NCI-H2227 treated with DMSO at 0.1 percent for 48 hours (cell line): Measurements from ENCODE around the gene MORC3.
"Not testable (repeated sequence)": the region's sequence is repeated elsewhere in the genome, so short reads cannot be mapped to it uniquely, and the experiment has no call there.

ENCODE experiments used
- DNase-seq: peaks from one replicate; lab custom pipeline; 2025; lab: John Stamatoyannopoulos, UW

Gene MORC3

DNA sequence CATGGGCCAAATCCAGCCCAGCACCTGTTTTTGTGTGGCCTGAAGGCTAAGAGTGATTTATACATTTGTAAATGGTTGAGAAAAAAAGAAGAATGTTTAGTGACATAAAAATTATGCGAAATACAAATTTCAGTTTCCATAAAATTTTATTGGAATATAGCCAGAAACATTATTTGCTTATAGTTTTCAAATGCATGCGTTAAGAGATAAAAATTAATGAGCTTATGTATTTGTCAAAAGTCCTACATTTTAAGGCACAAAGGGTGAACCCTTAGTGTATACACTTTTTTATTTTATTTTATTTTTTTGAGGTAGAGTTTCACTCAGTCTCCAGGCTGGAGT, 2.1 kb downstream of the MORC3 start:
- DNase-seq = no peak

DNA sequence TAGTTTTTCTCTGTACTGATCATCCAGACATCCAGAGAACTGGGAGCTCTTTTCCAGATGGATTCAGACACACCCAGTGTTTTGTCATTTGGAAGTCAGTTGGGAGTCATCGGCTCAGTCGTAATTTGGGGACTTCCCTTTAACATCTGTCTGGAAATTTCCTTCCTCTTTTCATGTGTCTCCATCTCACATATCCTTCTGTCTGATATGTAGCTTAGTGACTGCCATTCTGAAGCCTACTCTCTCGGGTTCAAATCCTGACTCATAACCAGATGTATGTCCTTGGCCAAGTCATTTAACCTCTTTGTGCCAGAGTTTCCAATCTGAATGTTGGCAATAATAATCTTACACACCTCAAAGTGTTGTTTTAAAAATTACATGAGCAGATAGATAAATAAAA, 3.0 kb downstream of the MORC3 start:
- DNase-seq = no peak

DNA sequence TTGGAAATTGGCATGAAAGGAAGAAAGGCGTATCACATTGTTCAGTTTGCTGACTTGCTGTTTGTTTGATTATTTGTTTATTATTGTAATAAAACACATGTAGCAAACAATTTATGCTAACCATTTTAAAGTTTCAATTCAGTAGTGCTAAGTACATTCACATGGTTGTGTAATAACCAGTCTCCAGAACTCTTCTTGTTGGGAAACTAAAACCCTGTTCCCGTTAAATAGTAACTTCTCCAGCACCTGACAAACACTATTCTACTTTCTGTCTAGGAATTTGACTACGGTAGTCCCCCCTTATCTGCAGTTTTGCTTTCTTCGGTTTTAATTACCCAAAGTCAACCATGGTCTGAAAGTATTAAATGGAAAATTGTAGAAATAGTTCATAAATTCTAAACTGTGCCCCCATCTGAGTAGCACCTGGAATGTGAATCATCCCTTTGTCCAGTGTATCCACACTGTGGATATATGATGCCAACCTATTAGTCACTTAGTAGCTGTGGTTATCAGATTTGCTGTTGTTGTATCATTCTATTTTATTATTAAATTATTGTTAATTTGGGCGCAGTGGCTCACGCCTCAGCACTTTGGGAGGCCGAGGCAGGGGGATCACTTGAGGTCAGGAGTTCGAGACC, 5.5 kb downstream of the MORC3 start:
- DNase-seq = no peak

DNA sequence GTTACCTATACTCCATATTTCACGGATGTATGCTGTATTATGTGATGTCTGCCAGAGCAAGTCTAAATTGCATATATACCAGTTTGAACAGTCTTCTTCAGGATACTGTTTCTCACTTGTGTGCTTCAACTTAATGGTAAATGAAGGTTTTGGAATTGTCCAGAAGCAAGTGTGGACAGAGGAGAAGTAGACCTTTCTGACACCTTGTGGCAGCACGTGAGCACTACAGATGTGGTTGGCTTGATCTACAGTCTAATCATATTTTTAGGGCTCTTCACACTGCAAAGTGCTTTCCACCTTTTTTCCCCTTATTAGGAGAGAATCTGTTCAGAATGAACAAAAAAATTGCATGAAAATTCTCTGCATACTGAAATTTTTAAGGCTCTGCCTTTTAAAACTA, 10.9 kb downstream of the MORC3 start:
- DNase-seq = peak; percentile 33

DNA sequence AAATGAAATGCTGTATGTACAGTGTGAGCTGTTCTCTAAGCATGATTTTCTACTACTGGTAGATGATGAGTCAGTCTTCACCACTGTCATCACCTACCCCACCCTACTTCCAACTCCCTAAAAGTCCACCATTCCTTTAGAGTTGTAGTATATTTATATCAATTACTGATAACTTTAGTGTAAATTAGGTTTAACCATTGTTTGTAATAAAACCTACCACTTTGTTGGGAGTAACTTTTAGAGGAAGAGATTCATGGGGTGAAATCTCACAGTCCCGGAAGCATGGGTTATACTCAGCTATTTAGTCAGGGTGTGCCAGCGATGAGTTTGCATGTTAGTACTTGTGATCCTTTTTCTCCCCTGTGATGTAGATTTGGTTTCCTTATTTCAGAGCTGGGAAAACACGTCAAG, 17.1 kb downstream of the MORC3 start:
- no peak for DNase-seq

DNA sequence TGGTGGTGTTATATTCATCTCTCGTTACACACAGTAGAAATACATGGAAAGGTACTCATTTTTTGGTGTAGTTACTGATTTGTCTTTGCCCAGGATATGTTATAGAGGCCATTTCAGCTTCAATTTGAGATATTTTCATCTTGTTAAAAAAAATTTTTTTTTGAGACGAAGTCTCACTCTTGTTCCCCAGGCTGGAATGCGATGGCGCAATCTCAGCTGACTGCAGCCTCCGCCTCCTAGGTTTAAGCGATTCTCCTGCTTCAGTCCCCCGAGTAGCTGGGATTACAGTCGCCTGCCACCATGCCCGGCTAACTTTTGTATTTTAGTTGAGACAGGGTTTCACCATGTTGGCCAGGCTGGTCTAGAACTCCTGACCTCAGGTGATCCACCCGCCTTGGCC, 19.0 kb downstream of the MORC3 start:
- DNase-seq = no peak

DNA sequence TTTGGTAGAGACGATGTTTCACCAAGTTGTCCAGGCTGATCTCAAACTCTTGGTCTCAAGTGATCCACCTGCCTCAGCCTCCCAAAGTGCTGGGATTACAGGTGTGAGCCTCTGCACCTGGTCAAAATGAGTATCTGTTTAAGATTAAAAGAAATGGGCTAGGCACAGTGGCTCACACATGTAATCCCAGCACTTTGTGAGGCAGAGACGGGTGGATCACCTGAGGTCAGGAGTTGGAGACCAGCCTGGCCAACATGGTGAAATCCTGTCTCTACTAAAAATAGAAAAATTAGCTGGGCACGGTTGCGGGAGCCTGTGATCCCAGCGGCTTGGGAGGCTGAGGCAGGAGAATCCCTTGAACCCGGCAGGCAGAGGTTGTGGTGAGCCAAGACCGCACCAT, 22.6 kb downstream of the MORC3 start:
- DNase-seq = not testable (repeated sequence)

DNA sequence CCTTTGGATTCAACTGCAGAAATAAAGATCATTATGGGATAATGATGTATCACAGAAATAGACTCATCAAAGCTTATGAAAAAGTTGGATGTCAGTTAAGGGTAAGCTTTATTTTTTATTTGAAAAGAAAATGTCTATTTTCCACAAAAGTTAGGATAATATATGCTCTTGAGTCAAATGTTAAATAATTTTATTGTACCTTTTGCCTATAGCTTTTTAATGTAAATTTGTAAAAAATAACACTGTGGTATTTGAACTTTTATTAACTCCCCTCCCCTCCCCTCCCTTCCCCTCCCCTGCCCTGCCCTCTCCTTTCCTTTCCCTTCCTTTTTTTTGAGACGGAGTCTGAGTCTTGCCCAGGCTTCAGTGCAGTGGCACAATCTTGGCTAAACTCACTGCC, 24.9 kb downstream of the MORC3 start:
- DNase-seq = no peak

DNA sequence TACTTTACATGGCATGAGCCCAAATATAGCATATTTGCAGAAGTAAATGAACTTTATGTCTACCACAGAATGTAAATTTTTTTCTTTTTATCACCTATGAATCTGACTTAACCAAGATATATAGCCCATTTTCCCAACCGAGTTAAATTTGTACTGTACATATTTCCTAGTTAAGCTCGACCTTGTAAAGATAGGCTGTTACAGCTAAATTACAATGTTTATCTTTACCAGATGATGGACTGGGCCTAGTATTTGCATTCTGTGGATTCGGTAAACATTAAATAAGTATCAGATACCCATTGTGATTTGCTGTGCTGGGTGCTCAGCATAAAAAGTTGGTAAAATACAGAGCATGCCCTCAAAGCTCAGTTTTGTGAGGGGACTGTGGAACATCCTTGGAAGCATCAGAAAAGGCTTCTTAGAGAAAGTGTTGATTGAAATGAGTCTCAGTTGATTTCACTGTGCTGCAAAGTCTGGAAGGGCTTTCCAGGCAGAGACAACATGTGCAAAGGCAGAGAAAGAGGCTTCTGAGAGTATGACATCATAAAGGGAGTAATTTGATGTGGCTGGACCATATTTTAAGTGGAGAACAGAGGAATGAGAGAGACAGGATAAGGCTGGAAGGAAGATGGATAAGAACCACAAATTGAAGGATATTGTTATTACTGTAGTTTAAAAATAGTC, 27.4 kb downstream of the MORC3 start:
- no peak for DNase-seq

DNA sequence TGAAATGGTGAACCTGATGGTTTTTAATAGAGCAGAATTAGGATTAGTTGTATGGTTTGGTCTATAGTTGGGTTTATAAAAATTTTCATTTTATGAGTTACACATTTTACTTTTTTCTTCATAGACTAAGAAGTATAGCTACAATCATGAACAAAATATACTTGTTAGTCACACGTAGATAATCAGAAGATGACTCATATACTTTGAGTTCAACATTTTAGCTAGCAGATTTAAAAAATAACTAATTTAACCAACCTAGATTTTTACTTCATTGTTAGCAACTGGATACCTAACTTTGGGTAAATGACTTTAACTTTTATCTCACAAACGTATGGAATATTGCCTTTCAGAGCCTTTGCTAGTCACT, 27.9 kb downstream of the MORC3 start:
- DNase-seq = no peak

DNA sequence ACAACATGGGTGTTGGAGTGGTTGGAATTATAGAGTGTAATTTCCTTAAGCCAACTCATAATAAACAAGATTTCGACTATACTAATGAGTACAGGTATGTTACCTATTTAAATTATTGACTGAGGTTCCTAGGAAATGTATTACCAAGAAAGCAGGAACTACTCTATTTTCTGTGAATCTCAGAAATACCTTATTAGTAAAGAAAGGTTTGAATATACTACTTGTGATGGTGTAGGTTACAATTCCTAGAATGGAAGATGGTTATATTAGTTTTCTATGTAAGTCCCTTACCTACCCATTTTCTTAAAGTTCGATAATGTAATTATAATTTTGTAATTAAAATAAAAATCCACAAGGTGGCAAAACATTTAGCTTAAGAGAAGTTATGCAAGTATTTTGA, 29.3 kb downstream of the MORC3 start:
- DNase-seq = no peak

DNA sequence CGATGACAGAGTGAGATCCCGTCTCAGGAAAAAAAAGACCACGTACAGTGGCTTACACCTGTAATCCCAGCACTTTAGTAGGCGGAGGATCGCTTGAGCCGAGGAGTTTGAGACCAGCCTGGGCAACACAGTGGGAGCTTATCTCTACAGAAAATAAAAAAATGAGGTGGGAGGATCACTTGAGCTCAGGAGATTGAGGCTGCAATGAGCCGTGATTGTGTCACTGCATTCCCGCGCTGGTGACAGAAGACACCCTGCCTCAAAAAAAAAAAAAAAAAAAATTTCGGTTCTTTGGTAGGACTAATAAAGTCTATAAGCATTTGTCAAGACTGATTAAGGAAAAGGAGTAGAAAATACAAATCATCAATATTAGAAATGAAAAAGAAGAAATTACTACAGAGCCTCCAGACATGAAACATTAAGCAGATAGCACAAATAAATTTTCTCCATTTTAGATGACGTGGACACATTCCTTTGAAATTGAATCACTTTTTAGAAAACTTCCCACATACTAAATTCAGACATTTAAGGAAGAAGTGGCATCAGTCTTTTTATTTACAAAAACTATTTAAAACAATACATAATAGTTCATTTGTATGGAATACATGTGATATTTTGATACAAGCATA, 30.4 kb downstream of the MORC3 start:
- DNase-seq = no peak

DNA sequence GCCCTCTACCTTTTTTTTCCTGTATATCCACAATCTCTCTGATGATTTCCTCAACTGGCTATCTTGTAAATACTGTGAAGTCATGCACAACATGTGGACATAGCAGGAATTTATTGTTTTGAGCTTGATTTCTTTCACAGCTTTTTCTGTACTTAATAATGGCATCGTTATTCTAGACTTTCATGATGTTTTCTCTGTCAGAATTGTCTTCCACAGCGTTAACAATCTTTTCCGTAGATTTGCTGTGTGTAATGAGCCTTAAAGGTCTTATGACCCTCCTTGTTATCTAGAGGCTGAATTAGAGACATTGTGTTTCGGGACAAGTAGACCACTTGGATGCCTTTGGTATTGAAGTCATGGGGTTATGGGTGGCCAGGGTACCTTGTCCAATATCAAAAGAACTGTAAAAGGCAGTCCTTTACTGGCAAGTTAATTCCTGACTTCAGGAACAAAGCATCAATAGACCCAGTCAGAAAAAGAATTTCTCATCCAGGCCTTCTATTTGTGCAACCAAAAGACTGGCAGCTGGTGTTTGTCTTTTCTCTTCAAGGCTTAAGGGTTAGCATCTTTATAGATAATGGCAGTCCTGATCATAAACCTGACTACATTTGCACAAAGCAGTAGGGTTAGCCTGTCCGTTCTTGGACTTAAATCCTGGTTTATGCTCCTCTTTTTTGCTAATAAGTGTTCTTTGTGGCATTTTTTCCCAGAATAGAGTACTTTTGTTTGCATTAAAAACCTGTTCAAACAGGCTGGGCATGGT, 35.1 kb downstream of the MORC3 start:
- DNase-seq = no peak

DNA sequence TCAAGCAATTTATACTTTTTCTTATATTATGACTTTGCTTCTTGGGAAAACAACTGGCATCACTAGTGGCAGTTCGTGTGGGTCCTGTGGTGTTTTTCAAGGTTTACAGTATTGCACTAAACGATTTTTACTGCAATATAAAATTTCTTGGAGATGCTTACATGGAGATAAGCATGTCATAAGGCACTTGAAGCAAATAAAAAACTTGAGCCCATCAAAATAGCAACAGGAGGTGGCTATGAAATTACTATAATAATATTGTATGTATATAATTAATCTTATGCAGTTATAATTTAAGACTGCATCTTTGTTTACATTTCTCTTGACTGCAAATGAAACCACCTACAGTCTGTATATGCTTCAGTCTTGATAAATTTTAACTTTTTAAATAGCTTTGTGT, 35.9 kb downstream of the MORC3 start:
- no peak for DNase-seq

DNA sequence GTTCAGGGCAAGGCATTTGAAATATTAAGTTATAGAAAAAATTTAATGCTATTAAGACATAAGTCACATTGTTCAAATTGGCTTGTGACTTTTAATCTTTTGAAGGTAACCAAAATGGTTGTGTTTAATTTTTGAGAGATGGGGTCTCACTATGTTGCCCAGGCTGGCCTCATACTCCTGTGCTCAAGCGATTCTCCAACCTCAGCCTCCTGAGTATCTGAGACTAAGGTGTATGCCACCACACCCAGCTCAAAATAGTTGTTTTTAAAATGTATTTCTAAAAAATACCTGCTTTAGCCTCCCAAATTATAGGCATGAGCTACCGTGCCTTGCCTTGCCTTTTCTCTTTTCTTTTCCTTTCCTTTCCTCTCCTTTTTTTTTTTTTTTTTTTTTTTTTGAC, 39.2 kb downstream of the MORC3 start:
- DNase-seq = no peak

DNA sequence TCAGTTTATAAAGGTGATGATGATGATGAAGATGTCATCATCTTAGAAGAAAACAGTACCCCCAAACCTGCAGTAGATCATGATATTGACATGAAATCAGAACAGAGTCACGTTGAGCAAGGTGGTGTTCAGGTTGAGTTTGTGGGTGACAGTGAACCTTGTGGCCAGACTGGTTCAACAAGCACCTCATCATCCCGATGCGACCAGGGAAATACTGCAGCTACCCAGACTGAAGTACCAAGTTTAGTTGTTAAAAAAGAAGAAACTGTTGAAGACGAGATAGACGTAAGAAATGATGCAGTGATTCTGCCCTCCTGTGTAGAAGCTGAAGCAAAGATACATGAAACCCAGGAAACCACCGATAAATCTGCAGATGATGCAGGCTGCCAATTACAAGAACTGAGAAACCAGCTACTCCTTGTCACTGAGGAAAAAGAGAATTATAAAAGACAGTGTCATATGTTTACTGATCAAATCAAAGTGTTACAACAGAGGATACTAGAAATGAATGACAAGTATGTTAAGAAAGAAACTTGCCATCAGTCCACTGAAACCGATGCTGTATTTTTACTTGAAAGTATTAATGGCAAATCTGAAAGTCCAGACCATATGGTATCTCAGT, 49.2 kb downstream of the MORC3 start:
- DNase-seq = no peak

DNA sequence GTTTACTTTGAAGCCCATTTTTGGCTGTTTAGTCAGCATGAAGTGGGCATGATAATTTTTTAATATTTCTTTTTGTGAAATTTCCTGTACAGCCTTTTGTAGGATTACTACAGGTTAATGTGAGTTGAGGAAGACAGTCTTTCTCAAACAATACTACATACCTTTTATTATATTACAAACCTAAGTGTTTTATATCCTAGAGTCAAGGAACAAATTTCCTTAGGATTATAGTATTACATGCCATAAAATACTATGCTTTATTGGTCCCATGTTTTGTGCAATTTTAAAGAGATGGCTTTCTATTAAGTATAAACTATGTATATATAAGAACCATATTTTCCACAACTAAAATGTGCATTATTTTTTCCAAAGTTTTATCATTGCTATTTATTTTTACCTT, 56.0 kb downstream of the MORC3 start:
- no peak for DNase-seq

DNA sequence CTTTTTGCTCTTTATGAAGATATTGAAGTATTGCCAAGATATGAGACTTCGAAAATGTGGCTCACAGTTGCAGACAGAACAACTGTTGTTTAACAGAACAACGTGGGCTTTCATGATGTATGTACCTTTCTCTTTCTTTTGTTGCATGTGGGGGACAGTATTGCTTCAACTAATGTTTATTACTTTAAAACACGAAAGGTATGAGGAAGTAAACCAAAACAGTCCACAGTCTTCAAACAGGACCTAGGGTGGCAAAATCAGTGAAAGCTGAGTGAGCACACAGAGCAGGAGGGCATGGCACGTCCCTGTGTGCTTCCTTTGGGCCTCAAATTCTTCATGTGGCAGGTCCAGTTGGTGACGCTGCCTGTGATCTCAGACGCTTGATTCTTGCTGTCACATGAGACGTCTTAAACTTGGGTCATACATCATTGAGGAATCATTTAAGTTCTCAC, 57.4 kb downstream of the MORC3 start:
- DNase-seq = no peak

DNA sequence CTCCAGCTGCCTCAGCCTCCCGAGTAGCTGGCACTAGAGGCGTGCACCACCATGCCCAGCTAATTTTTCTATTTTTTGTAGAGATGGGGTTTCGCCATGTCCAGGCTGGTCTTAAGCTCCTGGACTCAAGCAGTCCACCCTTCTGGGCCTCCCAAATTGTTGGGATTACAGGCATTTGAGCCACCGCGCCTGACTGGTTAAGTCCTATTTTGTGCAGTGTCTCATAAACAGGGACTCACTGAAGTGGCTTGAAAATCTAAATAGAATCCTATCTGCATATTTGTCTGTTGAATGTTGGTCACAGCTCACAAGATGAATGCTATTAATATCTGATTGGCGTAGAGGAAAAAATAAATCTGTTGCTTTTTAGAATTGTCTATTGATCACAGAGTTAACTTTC, 59.3 kb downstream of the MORC3 start:
- no peak for DNase-seq

DNA sequence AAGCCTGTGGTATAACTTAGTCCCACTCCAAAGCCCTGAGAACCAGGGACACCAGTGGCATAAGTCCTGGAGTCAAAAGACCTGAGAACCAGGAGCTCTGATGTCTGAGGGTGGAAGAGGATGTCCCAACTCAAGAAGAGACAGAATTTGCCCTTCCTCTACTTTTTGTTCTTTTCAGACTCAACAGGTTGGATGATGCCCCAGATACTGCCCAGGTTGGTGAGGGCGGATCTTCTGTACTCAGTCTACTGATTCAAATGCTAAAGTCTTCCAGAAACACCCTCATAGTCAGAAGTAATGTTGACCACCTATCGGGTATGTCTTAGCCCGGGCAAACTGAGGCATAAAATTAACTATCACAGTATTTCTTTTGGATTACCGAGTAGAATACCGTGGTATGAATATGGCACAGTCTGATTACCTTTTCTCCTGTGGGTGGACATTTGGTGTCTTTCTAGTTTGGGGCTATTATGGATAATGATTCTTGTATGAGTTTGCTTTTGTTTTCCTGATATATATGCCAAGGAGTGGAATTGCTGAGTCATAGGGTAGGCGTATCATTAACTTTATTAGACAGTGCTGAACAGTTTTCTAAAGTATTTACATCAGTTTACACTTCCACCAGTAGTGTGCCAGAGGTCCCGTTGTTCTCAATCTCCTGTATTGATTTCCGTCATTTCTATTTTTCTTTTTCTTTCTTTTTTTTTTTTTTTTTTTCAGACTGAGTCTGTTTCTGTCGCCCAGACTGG, 62.0 kb downstream of the MORC3 start:
- DNase-seq = no peak

DNA sequence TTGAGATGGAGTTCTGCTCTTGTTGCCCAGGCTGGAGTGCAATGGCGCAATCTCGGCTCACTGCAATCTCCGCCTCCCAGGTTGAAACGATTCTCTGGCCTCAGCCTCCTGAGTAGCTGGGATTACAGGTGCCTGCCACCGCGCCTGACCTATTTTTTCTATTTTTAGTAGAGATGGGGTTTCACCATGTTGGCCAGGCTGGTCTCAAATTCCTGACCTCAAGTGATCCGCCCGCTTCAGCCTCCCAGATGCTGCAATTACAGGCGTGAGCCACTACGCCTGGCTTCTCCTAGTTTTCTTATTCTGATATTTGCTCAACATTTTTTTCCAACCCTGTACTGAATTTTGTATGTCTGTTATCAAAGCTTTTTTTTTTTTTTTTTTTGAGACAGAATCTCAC, 62.7 kb downstream of the MORC3 start:
- DNase-seq = not testable (repeated sequence)

DNA sequence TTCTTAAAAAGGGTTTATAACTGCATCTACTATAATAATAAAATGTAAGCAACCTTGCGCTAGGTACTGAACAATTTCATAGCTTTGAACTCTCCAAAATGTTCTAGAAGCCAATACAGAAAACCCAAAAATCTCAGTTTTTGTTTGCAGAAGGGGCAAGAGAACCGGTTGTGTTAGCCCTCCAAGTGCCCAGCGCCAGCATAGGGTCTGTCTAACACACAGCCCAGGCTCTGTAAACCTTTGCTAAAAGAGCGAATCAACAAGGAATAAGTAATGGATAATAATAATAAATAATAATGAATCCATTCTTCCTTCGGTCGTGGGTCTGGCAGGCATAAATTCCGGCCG, 64.9 kb downstream of the MORC3 start:
- no peak for DNase-seq
